Measurements from ENCODE around the gene ECT2. TPM values are rescaled to one million over a fixed set of nuclear protein-coding genes. Genes with fewer than 3 reads are reported as not detected.
"Not testable (repeated sequence)": the region's sequence is repeated elsewhere in the genome, so short reads cannot be mapped to it uniquely, and the experiment has no call there.

Gene ECT2
- total RNA-seq, 1 donor from 2014 or later = 11.5 TPM

- no peaks in the 10 kb centered on the region for H3K4me1 Mint-ChIP-seq (ENCODE audit: low read depth, unreplicated experiment)
- peaks cover 6% of the 10 kb centered on the region for H3K9me3 Mint-ChIP-seq (ENCODE audit: unreplicated experiment)
- H3K27me3 Mint-ChIP-seq (ENCODE audit: unreplicated experiment) = no peaks in the 10 kb centered on the region
- no peak for TF ChIP-seq CTCF (IDR thresholded peaks at IDR 0.05; ENCODE audit: partially characterized antibody, unreplicated experiment)
- no peak overlapping the region for H3K27ac Mint-ChIP-seq (ENCODE audit: unreplicated experiment)
- H3K4me3 Mint-ChIP-seq (ENCODE audit: unreplicated experiment) = no peak overlapping the region
- peaks cover 10% of the 10 kb centered on the region for H3K36me3 Mint-ChIP-seq (ENCODE audit: unreplicated experiment)
- DNase-seq = no peak
Measured at GRCh38 chr3:172716476-172716875, 34.0 kb upstream of the ECT2 start.

GRCh38 chr3:172717493-172718088, 32.9 kb upstream of the ECT2 start:
- Mint-ChIP-seq H3K27ac (ENCODE audit: unreplicated experiment) (no peak overlapping the region), H3K4me3 (ENCODE audit: unreplicated experiment) (no peak overlapping the region), H3K36me3 (ENCODE audit: unreplicated experiment) (peaks cover 10% of the 10 kb centered on the region), H3K4me1 (ENCODE audit: low read depth, unreplicated experiment) (no peaks in the 10 kb centered on the region), H3K9me3 (ENCODE audit: unreplicated experiment) (peaks cover 6% of the 10 kb centered on the region), H3K27me3 (ENCODE audit: unreplicated experiment) (no peaks in the 10 kb centered on the region)
- no peak for TF ChIP-seq CTCF (IDR thresholded peaks at IDR 0.05; ENCODE audit: partially characterized antibody, unreplicated experiment)
- DNase-seq = no peak

GRCh38 chr3:172722536-172723040, 27.9 kb upstream of the ECT2 start:
- not testable (repeated sequence) for H3K4me1 Mint-ChIP-seq (ENCODE audit: low read depth, unreplicated experiment); H3K27ac Mint-ChIP-seq (ENCODE audit: unreplicated experiment); H3K27me3 Mint-ChIP-seq (ENCODE audit: unreplicated experiment); H3K9me3 Mint-ChIP-seq (ENCODE audit: unreplicated experiment); DNase-seq; H3K4me3 Mint-ChIP-seq (ENCODE audit: unreplicated experiment)
- H3K36me3 Mint-ChIP-seq (ENCODE audit: unreplicated experiment) = peaks cover 10% of the 10 kb centered on the region

DNA sequence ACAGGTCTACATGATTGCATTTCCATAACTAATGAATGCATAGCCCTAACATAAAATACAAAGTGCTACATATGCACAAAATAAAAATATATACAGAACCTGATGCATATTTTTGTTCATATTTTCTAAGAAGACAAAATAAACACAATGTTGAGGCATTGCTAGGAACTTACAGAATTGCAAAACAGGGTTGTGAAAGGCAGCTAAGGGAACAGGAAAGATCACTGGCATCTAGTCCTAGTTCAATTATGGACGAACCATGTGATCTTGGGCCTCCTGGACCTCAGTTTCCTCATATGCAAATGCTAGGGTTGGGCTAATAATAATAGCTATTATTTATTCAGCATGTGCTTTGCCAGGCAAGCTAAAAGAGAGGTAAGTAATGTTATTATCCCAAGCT, 24.1 kb upstream of the ECT2 start:
- Mint-ChIP-seq H3K4me3 (ENCODE audit: unreplicated experiment) (no peak overlapping the region), H3K27me3 (ENCODE audit: unreplicated experiment) (no peaks in the 10 kb centered on the region), H3K9me3 (ENCODE audit: unreplicated experiment) (no peaks in the 10 kb centered on the region), H3K4me1 (ENCODE audit: low read depth, unreplicated experiment) (no peaks in the 10 kb centered on the region), H3K36me3 (ENCODE audit: unreplicated experiment) (no peaks in the 10 kb centered on the region), H3K27ac (ENCODE audit: unreplicated experiment) (no peak overlapping the region)
- TF ChIP-seq CTCF (IDR thresholded peaks at IDR 0.05; ENCODE audit: partially characterized antibody, unreplicated experiment) = no peak
- DNase-seq = no peak

DNA sequence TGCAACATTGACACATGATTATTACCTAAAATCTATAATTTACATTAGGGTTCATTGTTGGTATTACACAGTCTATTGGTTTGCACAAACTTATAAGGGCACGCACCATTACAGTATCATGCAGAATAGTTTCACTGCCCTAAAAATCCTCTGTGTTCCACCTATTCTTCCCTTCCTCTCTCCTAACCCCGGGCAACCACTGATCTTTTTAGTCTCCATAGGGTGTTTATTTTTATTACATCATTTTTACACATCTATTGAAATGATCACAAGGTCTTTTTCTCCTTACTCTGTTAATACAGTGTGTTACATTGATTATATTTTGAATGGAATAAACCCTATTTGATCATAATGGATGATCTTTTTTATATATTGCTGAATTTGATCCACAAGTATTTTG, 15.5 kb upstream of the ECT2 start:
- Mint-ChIP-seq H3K27ac (ENCODE audit: unreplicated experiment) (no peak overlapping the region), H3K4me1 (ENCODE audit: low read depth, unreplicated experiment) (no peaks in the 10 kb centered on the region), H3K4me3 (ENCODE audit: unreplicated experiment) (no peak overlapping the region), H3K36me3 (ENCODE audit: unreplicated experiment) (no peaks in the 10 kb centered on the region), H3K9me3 (ENCODE audit: unreplicated experiment) (no peaks in the 10 kb centered on the region), H3K27me3 (ENCODE audit: unreplicated experiment) (no peaks in the 10 kb centered on the region)
- TF ChIP-seq CTCF (IDR thresholded peaks at IDR 0.05; ENCODE audit: partially characterized antibody, unreplicated experiment) = no peak
- no peak for DNase-seq

All from glutamatergic neuron (in vitro differentiated cells).